A549 (cell line): ENCODE results near the gene MOB4. TPM values are rescaled to one million over a fixed set of nuclear protein-coding genes. Genes with fewer than 3 reads are reported as not detected.

Experiments used
- ATAC-seq, 2 experiments: fragments of 200-7000 bp in 1 of 2; fragments of >200 bp in 1 of 2; cut with Nextera tagmentation in 1 of 2; cut with Tn5 transposase in 1 of 2; 3 replicates each; pipeline versions ENCODE4 v1.8.0 to v1.9.1; 2018 to 2020; ENCODE audit warnings: mild to moderate bottlenecking in 1 of 2, moderate library complexity in 1 of 2
- CTCF ChIA-PET: fragments of 300-600 bp; sonication (Branson Sonifier 250); formaldehyde crosslinking; extraction: SDS; loops from one replicate; lab custom pipeline; 2021; ENCODE audit warnings: antibody characterized with exemption, inconsistent platforms; lab: Yijun Ruan, JAX
- POLR2A ChIA-PET: fragments of 350-600 bp; formaldehyde crosslinking; extraction: SDS; loops from one replicate; lab custom pipeline; 2021; ENCODE audit warnings: antibody characterized with exemption, inconsistent platforms; lab: Yijun Ruan, JAX
- DNase-seq, 2 experiments: peaks; one replicate each; pipeline versions ENCODE4 v3.0.0 to v3.0.0-alpha.2; 2011 to 2016; ENCODE audit warnings: low read depth in 1 of 2, low spot score in 1 of 2
- FAIRE-seq: peaks from 2 replicates; lab custom pipeline; 2011; peaks lifted over from hg19 to GRCh38; lab: Jason Lieb, UNC
- H3K27ac ChIP-seq, 2 experiments: fragments of >200 bp; sonication (Bioruptor Twin); formaldehyde crosslinking; 3 replicates each; pipeline ENCODE4 v1.5.1; 2016 to 2017
- H3K4me1 ChIP-seq: fragments of >200 bp; sonication (Bioruptor Twin); formaldehyde crosslinking; 3 replicates; pipeline ENCODE4 v1.6.1; 2016
- H3K4me2 ChIP-seq: fragments of >200 bp; sonication (Bioruptor Twin); formaldehyde crosslinking; 3 replicates; pipeline ENCODE4 v1.6.1; 2016
- H3K4me3 ChIP-seq: fragments of >200 bp; sonication (Bioruptor Twin); formaldehyde crosslinking; 3 replicates; pipeline ENCODE4 v1.5.1; 2016
- H3K9me3 ChIP-seq: fragments of >200 bp; sonication (Bioruptor Twin); formaldehyde crosslinking; 3 replicates; pipeline ENCODE4 v1.6.1; 2016
- ATOH8 ChIP-seq: fragments of 250-450 bp; sonication (Bioruptor Pico); IDR thresholded peaks from 2 replicates; pipeline ENCODE4 v1.5.0; 2020; ENCODE audit warnings: low read depth, mild to moderate bottlenecking, moderate library complexity
- BHLHE40 ChIP-seq: IDR thresholded peaks from 2 replicates; pipeline ENCODE4 v1.6.1; 2012; ENCODE audit warnings: low read depth, low read length, inconsistent platforms
- CEBPB ChIP-seq, 2 experiments: fragments of >200 bp in 1 of 2; sonication (Bioruptor Twin) in 1 of 2; formaldehyde crosslinking in 1 of 2; IDR thresholded peaks; 2 replicates each; pipeline ENCODE4 v1.6.1; 2012 to 2016
- CHD2 ChIP-seq: fragments of 150-350 bp; IDR thresholded peaks from 2 replicates; pipeline ENCODE4 v1.6.1; 2014; ENCODE audit warnings: low read length; ENCODE audit not compliant: partially characterized antibody
- CHD4 ChIP-seq: fragments of 200-600 bp; sonication (generic); IDR thresholded peaks from 2 replicates; pipeline ENCODE4 v1.6.1; 2016; ENCODE audit warnings: antibody characterized with exemption, mild to moderate bottlenecking, borderline replicate concordance
- CTCF ChIP-seq: fragments of >200 bp; sonication (Bioruptor Twin); formaldehyde crosslinking; IDR thresholded peaks from 3 replicates; pipeline ENCODE4 v1.5.1; 2016
- EHF ChIP-seq: fragments of 250-450 bp; sonication (Bioruptor Pico); IDR thresholded peaks from 2 replicates; pipeline ENCODE4 v1.5.0; 2020; ENCODE audit warnings: mild to moderate bottlenecking
- EHMT2 ChIP-seq: fragments of 200-600 bp; sonication (generic); IDR thresholded peaks from 2 replicates; pipeline ENCODE4 v1.6.1; 2016; ENCODE audit warnings: antibody characterized with exemption, low read depth, mild to moderate bottlenecking, moderate library complexity
- ELK1 ChIP-seq: fragments of 150-350 bp; IDR thresholded peaks from 2 replicates; pipeline ENCODE4 v1.6.1; 2014; ENCODE audit warnings: low read depth, mild to moderate bottlenecking, low read length
- EP300 ChIP-seq, 2 experiments: fragments of >200 bp; sonication (Bioruptor Twin); formaldehyde crosslinking; IDR thresholded peaks; 2 replicates in 1 of 2; 3 replicates in 1 of 2; pipeline ENCODE4 v1.6.1; 2016 to 2017
- ESRRA ChIP-seq: fragments of 150-350 bp; IDR thresholded peaks from 2 replicates; pipeline ENCODE4 v1.6.1; 2014; ENCODE audit warnings: mild to moderate bottlenecking, low read length, borderline replicate concordance
- FOSB ChIP-seq: fragments of 250-450 bp; sonication (Bioruptor Pico); IDR thresholded peaks from 2 replicates; pipeline ENCODE4 v1.5.0; 2020; ENCODE audit warnings: mild to moderate bottlenecking, moderate library complexity
- HDAC2 ChIP-seq: fragments of 200-600 bp; sonication (generic); IDR thresholded peaks from 2 replicates; pipeline ENCODE4 v1.6.1; 2016
- HEYL ChIP-seq: fragments of 250-450 bp; sonication (Bioruptor Pico); IDR thresholded peaks from 2 replicates; pipeline ENCODE4 v1.8.0; 2021; ENCODE audit warnings: mild to moderate bottlenecking, moderate library complexity
- HMGXB4 ChIP-seq: fragments of 250-450 bp; sonication (Bioruptor Pico); IDR thresholded peaks from 2 replicates; pipeline ENCODE4 v1.5.0; 2021; ENCODE audit warnings: mild to moderate bottlenecking, moderate library complexity, borderline replicate concordance
- HOXB13 ChIP-seq: fragments of 250-450 bp; sonication (Bioruptor Pico); IDR thresholded peaks from 2 replicates; pipeline ENCODE4 v1.5.0; 2020; ENCODE audit warnings: low read depth, mild to moderate bottlenecking, moderate library complexity
- JUNB ChIP-seq: fragments of >200 bp; sonication (Bioruptor Twin); formaldehyde crosslinking; IDR thresholded peaks from 2 replicates; pipeline ENCODE4 v1.6.1; 2016
- MAX ChIP-seq: IDR thresholded peaks from 2 replicates; pipeline ENCODE4 v1.6.1; 2012
- MAZ ChIP-seq: fragments of 150-350 bp; IDR thresholded peaks from 2 replicates; pipeline ENCODE4 v1.6.1; 2014; ENCODE audit warnings: antibody characterized with exemption, low read depth, low read length, borderline replicate concordance
- NPAS2 ChIP-seq: fragments of 250-450 bp; sonication (Bioruptor Pico); IDR thresholded peaks from 2 replicates; pipeline ENCODE4 v1.8.0; 2022; ENCODE audit warnings: mild to moderate bottlenecking, moderate library complexity, borderline replicate concordance
- PHF8 ChIP-seq: fragments of 200-600 bp; sonication (generic); IDR thresholded peaks from 2 replicates; pipeline ENCODE4 v1.6.1; 2016; ENCODE audit warnings: low read depth, mild to moderate bottlenecking, antibody characterized with exemption, moderate library complexity, borderline replicate concordance
- RAD21 ChIP-seq, 2 experiments: fragments of >200 bp in 1 of 2; sonication (Bioruptor Twin) in 1 of 2; formaldehyde crosslinking in 1 of 2; IDR thresholded peaks in 1 of 2; conservative IDR thresholded peaks in 1 of 2; 2 replicates in 1 of 2; 3 replicates in 1 of 2; pipeline ENCODE4 v1.6.1; 2012 to 2018; ENCODE audit warnings: inconsistent platforms in 1 of 2
- SMC3 ChIP-seq: fragments of >200 bp; sonication (Bioruptor Twin); formaldehyde crosslinking; IDR thresholded peaks from 3 replicates; pipeline ENCODE4 v1.6.1; 2018; ENCODE audit warnings: inconsistent platforms
- SREBF2 ChIP-seq: fragments of 450-650 bp; IDR thresholded peaks from 2 replicates; pipeline ENCODE4 v1.6.1; 2014; ENCODE audit warnings: mild to moderate bottlenecking, moderate library complexity
- ZSCAN20 ChIP-seq: fragments of 250-450 bp; sonication (Bioruptor Pico); IDR thresholded peaks from 2 replicates; pipeline ENCODE4 v1.8.0; 2022; ENCODE audit warnings: mild to moderate bottlenecking, moderate library complexity
- WGBS: methylation state at CpG from one replicate; pipeline ENCODE4 v1.1.6; 2017; ENCODE audit errors: missing lambda C conversion rate; 5-methylcytosine and 5-hydroxymethylcytosine counted together
- polyA plus RNA-seq, 4 experiments: library from polyadenylated mRNA; depleted of rRNA in 3 of 4; stranded (reverse); fragments of >200 nt; fragmentation: RNase III in 1 of 4; extraction: RNeasy Plus Mini Kit Qiagen cat#74134 plus additional on column Dnase treatment in 1 of 4; gene quantifications; 2 replicates in 3 of 4; 3 replicates in 1 of 4; pipeline ENCODE4 v1.2.3, GENCODE V29; 2011 to 2017

The MOB4 gene
- polyA plus RNA-seq, 2 of the 4 experiments (the other 2 are of a cell fraction), result 57.5 to 74.7 TPM

GRCh38 chr2:197598450-197598849 lies 82.6 kb downstream of the MOB4 start:
- Histone ChIP-seq H3K4me2 (no peak overlapping the region), H3K4me1 (peaks cover 8% of the 10 kb centered on the region; the same call in 1 of the 3 replicates), H3K27ac (no peak overlapping the region), H3K4me3 (no peak overlapping the region), H3K9me3 (no peaks in the 10 kb centered on the region)
- no peak for TF ChIP-seq NPAS2 (CRISPR knock-in tag)
- DNase-seq (no peak), FAIRE-seq (no peak), ATAC-seq (no peak)
- WGBS, result 90% methylated on average over 5 of the region's 5 CpGs
- CTCF ChIA-PET, result no interaction called here
- POLR2A ChIA-PET, result no interaction called here

GRCh38 chr2:197599285-197599965 lies 83.6 kb downstream of the MOB4 start:
- TF ChIP-seq BHLHE40, result no peak
- TF ChIP-seq CEBPB (IDR thresholded peaks at IDR 0.05), result no peak
- no peak for TF ChIP-seq ATOH8 (CRISPR knock-in tag)
- peak; percentile 43 to 51; a peak in 3 of 5 replicates for TF ChIP-seq RAD21 (conservative IDR thresholded peaks at IDR 0.05 in 1 of 2, IDR thresholded peaks at IDR 0.05 in 1 of 2)
- TF ChIP-seq SREBF2, result no peak
- no peak for TF ChIP-seq ZSCAN20
- TF ChIP-seq PHF8, result no peak
- no peak for TF ChIP-seq CHD4
- no peak for TF ChIP-seq HDAC2
- no peak for TF ChIP-seq MAZ
- TF ChIP-seq ELK1, result no peak
- TF ChIP-seq FOSB, result no peak
- TF ChIP-seq HMGXB4 (CRISPR knock-in tag), result no peak
- no peak for TF ChIP-seq EP300 (IDR thresholded peaks at IDR 0.05)
- no peak for TF ChIP-seq JUNB
- TF ChIP-seq NPAS2 (CRISPR knock-in tag), result no peak
- TF ChIP-seq MAX, result 0 out of 2 replicates have a peak, but pooled peaks have one; percentile 25
- peak; percentile 47 for TF ChIP-seq SMC3
- peak; percentile 23; the same call in 2 of the 3 replicates for TF ChIP-seq CTCF
- no peak for TF ChIP-seq HEYL (CRISPR knock-in tag)
- TF ChIP-seq CHD2, result no peak
- no peak for TF ChIP-seq EHMT2
- no peak for TF ChIP-seq EHF (CRISPR knock-in tag)
- no peak for TF ChIP-seq HOXB13 (CRISPR knock-in tag)
- TF ChIP-seq ESRRA, result no peak
- ChIA-PET POLR2A (no interaction called here), CTCF (interaction anchor here (0.6 to 1.4 kb wide), 6 partner anchors 9 to 102 kb away, joined by 3 to 11 read pairs (median 4); no protein-coding TSS in a partner anchor)
- Histone ChIP-seq H3K4me3 (no peak overlapping the region), H3K27ac (peak overlapping the region in 1 of 2 experiments; percentile 21; a peak in 2 of 6 replicates), H3K4me2 (peak overlapping the region; percentile 30; the same call in 2 of the 3 replicates), H3K9me3 (no peaks in the 10 kb centered on the region), H3K4me1 (peaks cover 8% of the 10 kb centered on the region; the same call in 1 of the 3 replicates)
- 42% methylated on average over 11 of the region's 11 CpGs for WGBS
- FAIRE-seq (no peak), DNase-seq (peak; percentile 28 to 76), ATAC-seq (peak; percentile 92 to 94)
